Dermis blood vessel endothelial cell (primary cell): ENCODE results near the gene SUPT5H. TPM values are rescaled to one million over a fixed set of nuclear protein-coding genes. Genes with fewer than 3 reads are reported as not detected.
"Not testable (repeated sequence)": the region's sequence is repeated elsewhere in the genome, so short reads cannot be mapped to it uniquely, and the experiment has no call there.

Experiments used
- DNase-seq: peaks from one replicate; pipeline ENCODE4 v3.0.0; 2010
- total RNA-seq: library from RNA; depleted of rRNA; stranded (reverse); fragments of >200 nt; gene quantifications from 2 replicates; pipeline ENCODE4 v1.2.3, GENCODE V29; 2014

SUPT5H gene
- total RNA-seq, 1 donor from 2014 or later, result 35.4 TPM

DNA sequence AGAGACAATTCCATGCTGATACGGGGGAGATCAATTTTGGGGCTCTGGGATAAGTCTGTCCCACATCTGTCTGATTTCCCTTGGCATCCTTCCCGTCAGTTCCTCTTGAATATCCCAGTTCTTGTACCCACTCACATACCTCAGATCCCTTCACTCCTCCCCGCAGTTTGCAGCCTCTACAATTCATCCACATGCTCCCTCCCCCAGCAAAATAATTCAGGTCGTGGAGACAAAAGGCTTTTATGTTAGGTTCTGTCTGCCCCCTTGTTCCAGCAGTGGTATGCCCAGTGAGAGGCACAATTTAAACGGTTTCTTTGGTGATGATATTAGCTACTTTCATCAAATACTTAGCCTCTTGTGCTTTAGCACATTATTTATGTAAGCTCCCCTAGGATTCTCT, 19.2 kb upstream of the SUPT5H start:
- DNase-seq, result no peak

DNA sequence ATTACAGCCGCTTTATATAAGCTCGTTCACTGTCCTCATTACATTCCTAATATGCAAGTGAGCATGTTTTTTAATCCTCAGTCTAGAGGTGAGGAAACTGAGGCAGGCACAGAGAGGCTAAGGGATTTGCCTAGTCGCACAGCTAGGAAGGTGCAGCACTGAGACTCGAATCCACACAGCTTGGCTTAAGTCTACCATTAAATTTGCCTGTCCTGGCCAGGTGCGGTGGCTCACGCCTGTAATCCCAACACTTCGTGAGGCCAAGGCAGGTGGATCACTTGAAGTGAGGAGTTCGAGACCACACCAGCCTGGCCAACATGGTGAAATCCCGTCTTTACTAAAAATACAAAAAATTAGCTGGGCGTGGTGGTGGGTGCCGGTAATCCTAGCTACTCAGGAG, 17.7 kb upstream of the SUPT5H start:
- DNase-seq, result no peak

DNA sequence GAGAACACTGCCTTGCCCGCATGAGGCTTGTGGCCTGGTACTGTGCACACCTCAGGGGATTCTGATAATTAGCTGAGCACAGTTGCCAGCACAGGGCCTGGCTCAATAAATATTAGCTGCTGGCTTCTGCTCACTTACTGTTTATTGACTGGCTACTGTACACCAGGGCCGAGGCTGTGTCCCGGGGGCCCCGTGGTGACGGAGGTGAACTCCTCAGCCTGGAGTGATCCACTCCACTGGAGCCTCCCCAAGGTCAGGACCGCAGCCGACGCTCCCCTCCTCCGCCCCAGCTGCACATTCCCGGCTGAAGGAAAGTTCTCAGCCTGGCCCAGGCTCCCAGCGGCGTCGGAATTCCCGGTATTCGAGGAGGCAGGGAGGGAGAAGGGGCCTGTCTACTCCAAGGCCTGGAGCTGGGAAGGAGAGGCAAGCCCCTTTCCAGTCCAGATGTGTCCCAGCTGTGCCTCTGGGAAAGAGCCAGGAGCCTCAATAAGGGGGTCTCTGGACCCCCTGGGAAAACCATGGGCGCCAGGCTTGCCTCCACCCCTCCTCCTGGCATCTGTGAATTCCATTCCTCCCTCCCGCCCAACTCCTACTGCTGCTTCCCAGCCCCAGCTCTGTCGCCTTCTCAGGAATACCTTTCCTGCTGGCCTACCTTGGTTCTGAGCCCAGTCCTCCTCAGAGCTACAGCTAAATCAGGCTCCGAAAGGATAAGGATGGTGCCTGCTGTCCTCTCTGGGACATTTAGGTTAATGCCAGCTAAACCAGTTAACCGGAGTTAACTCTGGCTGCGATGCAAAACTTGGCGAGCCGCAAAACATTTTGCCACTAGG, 16.9 kb upstream of the SUPT5H start:
- DNase-seq, result peak; percentile 88

DNA sequence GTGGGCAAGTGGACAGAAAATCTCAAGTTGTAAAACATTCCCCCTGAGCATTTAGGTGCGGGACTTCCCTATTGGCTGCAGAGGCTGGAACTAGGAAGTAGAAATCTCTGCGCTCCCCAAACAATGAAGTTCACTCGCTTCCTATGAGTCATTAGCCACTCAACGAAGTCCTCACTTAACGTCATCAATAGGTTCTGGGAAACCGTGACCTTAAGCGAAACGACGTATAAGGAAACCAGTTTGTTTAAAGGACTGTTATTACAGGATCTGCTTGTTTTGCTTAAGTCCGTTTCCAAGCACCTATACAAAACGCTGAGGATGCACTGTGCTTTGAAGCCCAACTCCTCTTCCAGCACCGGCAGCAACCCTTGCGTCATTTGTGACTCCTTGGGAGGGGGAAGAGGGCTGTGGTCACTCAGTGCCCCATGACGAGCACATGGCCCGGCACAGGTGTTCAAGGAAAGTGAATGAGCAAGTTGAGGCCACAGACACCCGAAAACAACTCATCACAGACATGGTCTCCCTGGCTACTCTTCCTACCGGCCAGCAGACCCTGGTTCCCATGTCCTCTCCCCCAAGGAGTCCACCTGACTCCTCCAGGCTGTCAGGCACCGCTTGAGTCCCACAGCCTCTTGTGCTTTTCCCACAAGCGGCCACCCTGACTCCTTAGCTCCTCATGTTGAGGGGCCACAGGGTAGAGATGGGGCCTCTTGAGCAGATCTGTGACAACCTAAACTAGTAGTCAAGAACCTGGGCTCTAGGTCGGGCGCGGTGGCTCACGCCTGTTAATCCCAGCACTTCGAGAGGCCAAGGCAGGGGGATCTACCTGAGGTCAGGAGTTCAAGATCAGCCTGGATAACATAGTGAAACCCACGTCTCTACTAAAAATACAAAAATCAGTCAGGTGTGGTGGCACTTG, 14.4 kb upstream of the SUPT5H start:
- peak; percentile 100 for DNase-seq

DNA sequence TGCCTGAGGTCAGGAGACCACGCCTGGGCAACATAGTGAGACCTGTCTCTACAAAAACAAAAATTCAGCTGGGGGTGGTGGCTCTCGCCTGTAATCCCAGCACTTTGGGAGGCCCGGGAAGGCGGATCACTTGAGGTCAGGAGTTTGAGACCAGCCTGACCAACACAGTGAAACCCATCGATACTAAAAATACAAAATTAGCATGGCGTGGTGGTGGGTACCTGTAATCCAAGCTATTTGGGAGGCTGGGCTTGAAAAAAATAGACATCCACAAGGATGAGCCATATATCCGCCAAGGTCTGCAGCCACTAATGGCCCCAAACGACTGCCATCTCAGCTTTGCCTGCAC, 12.7 kb upstream of the SUPT5H start:
- no peak for DNase-seq

GRCh38 chr19:39433480-39434079, 11.8 kb upstream of the SUPT5H start:
- no peak for DNase-seq

DNA sequence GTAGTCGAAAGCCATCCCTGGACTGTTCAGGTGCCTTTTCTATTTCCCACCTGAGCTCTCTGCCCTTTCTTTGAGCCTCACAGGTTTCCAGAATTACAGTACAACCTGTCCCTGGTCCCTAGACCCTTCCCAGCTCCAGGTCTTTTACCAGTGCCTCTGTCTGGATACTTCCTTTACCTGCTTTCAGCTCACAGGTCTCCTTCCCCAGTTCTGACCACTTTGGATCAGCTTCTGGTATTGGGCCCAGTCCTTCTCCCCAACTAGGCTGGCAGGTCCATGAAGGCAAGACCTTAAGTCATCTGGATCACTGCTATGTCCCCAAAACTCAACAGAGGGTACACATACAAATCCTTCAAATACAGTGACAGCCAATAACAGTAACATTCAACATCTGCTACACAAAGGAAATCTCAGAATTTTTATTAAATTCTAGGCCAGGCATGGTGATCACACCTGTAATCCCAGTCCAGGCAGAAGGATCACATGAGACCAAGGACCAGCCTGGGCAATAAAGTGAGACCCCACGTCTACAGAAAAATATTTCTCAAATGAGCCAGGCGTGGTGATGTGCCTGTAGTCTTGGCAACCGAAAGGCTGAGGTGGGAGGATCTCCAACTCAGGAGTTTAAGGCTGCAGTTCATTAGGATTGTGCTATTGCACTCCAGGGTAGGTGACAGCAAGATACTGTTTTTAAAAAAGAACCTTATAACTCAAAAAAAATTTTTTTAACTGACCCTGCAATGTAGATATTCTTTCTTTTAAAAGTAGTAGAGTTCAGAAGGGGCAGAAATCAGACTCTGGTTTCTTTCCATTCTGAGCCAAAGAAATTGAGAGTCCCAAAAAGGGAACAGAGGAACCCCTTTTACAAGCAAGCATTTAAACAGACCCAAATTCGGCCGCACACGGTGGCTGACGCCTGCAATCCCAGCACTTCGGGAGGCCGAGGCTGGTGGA, 11.0 kb upstream of the SUPT5H start:
- DNase-seq, result no peak

GRCh38 chr19:39435499-39436349, 9.7 kb upstream of the SUPT5H start, which contains the start of gene RPS16:
TSS of gene RPS16 (minus strand) at chr19:39435949. CDS start at chr19:39435895, 54 bp downstream.
- peak; percentile 99 for DNase-seq

DNA sequence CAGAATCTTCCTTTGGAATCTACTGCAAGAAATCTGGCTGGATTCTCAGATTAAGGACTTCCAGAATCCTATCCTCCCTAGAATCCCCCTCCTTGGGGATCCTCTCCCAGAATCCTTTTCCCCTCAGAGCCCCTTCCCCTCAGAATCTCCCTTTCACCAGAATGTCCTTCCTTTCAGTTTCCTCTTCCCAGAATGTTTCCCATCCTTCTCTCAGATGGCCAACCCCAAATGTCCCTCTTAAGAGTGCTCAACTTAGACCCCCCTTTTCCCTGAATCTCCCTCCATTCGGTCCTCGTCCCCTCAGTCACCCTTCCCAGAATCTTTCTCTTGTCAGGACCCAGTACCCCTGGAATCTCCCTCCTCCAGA, 9.0 kb upstream of the SUPT5H start:
- DNase-seq, result no peak

DNA sequence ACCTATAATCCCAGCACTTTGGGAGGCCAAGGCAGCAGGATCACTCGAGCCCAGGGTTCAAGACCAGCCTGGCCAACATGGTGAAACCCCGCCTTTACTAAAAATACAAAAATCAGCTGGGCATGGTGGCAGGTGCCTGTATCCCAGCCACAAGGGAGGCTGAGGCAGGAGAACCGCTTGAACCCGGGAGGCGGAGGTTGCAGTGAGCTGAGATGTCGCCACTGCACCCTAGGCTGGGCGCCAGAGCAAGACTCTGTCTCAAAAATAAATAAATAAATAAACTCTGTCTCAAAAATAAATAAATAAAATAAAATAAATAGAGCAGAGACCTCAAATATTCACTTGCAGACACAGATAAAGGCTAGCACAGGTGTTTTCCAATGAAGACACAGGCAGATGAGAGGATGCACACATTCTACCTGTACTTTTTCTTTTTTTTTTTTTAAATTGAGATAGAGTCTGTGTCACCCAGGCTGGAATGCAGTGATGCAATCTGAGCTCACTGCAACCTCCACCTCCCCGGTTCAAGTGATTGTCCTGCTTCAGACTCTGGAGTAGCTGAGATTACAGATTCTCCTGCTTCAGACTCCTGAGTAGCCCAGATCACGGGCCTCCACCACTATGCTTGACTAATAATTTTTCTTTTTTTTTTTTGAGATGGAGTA, 7.0 kb upstream of the SUPT5H start:
- DNase-seq, result no peak

GRCh38 chr19:39444598-39445195, 685 bp upstream of the SUPT5H start:
- peak; percentile 44 for DNase-seq

DNA sequence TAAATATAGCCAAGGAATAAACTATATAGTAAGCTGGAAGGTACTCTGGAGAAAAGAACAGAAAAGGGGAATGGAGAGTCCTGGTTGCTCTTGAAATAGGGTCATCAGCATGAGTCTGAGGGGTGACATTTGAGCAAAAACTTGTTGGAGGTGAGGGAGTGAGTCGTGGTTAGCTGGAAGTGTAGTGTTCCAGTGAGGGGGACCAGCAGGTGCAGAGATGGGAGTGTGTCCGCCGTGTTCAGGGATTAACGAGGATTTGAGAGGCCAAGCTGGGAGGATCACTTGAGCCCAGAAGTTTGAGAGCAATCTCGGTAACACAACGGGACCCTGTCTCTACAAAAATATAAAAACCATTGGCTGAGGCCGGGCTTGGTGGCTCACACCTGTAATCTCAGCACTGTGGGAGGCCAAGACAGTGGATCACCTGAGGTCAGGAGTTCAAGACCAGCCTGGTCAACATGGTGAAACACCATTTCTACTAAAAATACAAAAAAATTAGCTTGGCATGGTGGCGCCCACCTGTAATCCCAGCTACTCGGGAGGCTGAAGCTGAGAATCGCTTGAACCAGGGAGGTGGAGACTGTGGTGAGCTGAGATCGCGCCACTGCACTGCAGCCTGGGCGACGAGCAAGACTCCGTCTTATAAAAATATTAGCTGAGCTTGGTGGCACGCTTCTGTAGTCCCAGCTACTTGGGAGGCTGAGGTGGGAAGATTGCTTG, 1.1 kb downstream of the SUPT5H start:
- no peak for DNase-seq

DNA sequence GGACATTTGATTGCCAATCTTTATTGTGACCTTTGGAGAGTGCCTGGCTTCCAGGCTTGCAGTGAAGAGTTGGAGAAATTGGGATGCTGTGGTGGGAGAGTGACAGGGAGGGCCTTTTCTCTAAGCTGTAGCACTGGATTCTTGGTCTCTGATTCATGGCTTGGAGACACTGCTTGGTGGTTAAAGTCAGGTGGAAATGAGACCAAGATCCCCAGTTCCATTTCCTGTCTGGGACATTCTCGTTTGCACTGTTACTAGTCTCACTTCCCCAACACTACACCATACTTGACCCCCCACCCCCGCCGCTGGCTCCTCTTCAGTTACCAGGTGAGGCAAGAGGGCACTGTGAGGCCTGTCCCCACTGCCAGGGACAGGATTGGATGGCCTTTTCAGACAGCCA, 2.9 kb downstream of the SUPT5H start:
- DNase-seq, result no peak

GRCh38 chr19:39449116-39449797, 3.9 kb downstream of the SUPT5H start:
- no peak for DNase-seq

GRCh38 chr19:39451257-39451656, 5.9 kb downstream of the SUPT5H start:
- DNase-seq, result not testable (repeated sequence)

DNA sequence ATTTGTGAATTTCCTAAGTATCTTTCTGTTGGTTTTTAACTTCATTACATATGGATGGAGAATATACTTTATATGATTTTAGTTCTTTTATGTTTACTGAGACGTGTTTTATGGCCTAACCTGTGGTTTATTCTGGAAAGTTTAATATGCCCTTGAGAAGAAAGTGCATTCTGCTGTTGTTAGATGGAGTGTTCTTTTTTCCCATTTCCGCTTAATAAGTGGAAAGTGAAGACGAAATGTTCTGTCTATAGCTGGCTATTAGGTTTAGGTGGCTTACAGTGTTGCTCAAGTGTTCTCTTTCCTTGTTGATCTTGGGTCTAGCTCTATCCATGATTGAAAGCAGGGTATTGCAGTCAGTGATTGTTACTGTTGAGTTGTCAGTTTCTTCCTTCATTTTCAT, 18.0 kb downstream of the SUPT5H start:
- no peak for DNase-seq

DNA sequence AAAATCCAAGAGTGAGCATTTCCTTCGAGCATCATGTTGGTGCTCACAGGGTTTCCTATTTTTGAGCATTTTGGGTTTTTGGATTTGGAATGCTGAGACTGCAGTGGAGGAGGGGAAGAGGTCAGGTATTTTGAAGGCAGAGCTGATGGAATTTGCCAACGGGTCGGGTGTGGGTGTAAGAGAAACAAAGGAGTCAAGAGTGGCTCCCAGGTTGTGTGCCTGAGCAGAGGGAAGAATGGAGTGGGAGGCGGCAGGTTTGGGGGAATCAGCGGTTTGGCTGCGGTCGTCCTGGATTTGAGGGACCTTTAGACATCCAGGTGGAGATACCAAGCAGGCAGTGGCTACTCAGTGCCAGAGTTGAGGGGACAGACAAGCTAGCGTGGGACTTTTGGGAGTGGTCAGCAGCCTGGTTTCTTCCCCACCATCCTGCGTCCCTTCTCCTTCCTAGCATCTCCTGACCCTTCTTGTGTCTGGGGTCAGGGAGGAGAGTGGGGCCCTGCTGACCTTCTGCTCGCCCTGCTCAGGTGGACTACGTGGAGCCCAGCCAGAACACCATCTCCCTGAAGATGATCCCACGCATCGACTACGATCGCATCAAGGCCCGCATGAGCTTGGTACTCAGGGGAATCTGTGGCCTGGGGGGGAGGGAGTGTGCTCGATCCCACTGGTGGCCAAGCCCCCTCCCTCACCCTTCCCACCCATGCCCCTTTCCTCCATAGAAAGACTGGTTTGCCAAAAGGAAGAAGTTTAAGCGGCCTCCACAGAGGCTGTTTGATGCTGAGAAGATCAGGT, 20.8 kb downstream of the SUPT5H start:
- no peak for DNase-seq

- no peak for DNase-seq
Observed at GRCh38 chr19:39467941-39468340, 22.6 kb downstream of the SUPT5H start.
